Left hindlimb (tissue), 1 donor: ENCODE data around the gene NDST4.
"Not testable (repeated sequence)": the region's sequence is repeated elsewhere in the genome, so short reads cannot be mapped to it uniquely, and the experiment has no call there.

Experiments used
- DNase-seq: peaks from one replicate; pipeline ENCODE4 v3.0.0-alpha.2; 2018

NDST4 gene

DNA sequence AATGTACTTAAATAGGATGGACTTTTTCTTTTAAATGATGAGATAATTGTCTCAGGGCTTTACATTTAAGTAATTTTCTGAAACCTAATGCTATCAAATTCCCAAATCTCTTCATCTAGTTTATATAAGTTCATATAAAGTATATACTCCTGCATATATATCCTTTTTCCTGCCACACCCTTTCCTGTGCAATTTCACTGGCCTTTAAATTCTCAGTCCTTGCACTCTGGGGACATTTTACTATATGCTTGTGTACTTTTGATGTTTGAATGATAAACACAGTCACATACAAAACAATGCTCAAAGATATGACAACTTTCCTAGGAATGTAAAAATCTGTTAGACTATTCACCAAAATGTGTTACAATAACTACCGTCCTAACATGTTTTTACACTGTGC, 60.1 kb downstream of the NDST4 start:
- no peak for DNase-seq

DNA sequence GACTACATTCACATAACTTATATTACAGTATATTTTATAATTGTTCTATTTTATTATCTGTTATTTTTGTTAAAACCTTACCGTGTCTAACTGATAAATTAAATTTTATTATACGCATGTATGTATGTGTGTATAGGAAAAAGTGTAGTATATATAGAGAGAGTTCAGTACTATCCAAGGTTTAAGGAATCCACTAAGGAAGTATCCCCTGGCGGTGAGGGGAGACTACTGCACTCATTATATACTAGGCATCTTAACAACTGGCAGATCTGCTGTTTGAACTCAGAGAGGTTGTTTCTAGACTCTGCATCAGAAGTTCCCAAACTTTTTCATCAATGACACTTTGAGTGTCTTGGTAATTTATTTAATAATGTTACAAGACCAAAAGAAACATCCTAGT, 70.9 kb downstream of the NDST4 start:
- DNase-seq = no peak

DNA sequence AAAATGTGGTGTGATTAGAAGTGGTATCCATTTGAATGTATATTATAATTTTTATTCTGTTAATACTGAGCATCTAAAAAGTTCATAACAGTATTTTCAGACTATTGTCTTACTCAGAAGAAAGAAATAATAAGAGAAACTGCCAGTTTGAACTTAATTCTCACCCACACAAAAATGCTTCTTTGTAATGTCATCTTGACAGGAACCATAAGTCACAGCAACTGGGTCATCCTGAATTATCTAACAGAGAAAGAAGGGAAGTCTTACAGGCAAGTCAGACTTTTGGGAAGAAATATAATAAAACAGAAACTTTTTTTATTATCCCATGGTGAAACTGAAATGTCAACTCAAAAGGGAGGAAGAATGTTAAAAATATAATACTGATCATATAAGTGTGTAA, 83.1 kb downstream of the NDST4 start:
- no peak for DNase-seq

DNA sequence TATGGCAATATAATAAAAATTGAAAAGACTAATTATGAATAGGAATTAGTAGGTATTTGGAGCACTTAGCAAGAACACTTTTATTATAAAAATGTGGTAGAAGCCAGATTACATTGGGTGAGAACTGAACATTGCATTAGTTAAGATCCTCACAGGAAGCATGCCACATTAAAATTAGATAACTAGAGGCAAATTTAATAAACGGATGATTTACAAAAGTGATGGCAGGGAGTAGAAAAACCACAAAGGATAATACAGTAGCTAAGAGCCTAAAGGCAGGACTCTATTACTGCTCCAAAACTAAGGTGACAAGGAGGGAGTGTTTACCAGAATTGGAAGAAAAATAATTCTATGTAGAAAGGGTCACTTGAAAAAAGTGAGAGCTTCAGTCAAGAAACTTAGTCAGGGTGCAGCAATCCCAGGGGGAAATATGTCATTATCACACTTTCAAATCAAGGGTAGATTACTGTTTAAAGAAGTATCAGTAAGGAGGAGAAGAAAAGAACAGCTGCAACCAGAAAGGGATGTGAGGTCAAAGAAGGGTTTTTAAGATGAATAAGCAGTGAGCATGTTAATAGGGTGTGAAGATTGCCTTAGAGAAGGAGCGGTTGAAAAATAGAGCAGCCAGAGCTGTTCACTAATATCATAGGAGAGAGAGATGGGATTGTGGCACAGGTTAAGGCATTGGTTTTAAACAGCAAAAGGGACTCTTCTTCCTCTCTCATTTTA, 84.6 kb downstream of the NDST4 start:
- no peak for DNase-seq

DNA sequence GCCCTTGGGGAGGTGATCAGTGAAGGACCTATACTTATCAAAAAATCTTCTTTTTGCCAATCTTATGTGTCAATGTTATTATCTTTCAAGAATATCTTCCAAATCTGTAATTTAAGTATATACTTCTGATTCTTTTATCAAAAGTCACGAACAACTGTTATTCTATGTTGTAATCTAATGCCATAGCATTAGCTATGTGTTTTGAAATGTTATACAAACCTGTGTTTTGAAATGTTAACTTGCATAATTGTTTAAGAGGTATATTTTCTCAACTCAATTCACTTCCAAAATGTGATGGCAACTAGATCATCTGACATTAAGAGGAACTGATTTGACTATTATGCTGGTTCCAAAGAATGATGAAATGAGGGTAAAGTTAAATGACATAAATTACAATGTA, 113.5 kb downstream of the NDST4 start:
- DNase-seq = no peak

DNA sequence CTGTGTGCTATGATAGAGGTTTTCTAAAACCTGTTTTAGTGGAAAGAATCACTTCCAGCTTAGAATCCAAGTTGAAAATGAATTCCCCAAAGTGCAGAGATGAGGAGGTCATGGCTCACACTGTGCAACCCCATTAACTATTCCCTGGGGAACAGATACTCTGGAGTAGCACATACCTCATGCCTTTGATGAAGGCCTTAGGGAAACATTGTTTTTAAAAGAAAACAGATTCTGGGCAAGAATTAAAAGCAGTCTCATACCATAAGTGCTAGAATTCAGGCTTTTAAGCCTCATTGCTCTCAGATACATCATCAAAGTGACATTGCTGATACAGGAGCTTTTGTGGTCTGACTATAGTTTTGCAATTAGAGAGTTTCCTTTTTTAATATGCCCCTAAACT, 115.1 kb downstream of the NDST4 start:
- DNase-seq = no peak

DNA sequence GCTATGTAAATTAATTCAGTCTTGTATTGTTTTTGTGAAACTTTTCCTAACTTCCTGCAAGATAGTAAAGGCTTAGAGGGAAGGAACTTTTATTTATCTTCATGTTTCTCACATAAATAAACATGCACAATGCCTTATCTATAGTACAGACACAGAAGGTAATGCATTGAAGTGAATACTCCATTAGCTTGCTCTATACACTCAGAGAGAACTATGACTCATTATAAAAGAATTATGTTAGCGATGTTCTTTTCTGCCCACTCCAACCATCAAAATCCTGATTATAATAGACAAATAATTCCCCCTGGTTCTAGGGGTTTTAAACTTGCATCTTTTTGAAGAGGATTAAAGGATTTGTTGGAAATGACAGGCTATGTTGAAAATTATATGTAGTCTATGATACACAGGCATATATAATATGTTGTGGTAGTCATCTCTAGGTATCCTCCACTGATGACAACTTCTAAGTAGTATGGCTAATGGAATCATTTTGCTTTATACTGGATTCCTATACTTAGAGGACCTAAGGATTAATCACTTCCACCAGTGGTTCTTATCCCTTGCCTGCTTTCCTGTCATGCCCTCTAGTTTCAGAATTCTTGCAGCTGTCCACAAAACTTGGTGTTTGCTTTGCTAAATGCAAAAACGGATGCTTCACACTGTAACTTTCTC, 115.7 kb downstream of the NDST4 start:
- DNase-seq = no peak

DNA sequence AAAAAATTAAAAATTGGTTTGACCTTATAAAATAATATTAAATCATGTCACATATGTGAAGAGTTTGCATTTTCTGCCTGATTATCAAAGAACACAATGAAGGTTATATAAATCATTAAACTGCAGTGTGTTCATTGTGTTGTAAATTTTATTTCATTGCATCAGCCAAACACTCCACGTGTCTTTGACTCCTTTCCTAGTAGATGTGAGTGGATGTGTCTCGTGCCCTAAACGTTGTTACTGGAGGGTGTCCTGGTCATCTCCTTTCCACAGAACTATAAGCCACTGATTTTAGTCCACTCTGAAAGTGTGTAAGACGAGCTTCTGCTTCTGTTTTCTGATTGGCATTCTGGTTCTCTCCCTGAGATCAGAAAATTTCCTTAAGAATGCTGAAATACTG, 127.3 kb downstream of the NDST4 start:
- no peak for DNase-seq

DNA sequence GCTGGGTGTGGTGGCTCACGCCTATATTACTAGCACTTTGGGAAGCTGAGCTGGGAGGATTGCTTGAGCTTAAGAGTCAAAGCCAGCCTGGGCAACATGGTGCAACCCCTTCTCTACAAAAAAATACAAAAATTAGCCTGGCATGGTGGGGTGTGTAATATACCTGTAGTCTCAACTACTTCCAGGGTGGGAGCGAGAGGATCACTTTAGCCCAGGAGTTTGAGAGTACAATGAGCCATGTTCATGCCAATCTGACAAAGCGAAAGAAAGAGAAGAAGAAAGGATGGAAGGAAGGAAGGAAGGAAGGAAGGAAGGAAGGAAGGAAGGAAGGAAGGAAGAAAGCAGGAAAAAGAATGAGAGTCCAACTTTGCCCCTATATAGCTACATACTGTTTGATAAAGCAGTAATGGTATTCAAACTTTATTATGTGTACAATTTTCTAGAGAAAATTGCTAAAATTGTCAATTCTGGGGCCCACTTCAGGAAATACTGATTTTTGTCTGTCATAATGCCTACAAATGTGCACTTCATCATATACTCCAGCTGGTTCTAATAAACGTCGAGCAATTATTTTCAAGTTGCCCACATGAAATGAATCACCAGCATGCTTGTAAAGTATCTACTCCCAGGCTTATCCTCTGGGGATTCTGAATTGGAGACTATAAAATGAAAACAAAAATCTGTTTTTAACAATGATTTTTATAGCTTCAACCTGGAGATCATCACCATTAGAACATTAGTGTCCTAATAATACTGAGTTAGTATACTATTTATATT, 132.3 kb downstream of the NDST4 start:
- DNase-seq = no peak

DNA sequence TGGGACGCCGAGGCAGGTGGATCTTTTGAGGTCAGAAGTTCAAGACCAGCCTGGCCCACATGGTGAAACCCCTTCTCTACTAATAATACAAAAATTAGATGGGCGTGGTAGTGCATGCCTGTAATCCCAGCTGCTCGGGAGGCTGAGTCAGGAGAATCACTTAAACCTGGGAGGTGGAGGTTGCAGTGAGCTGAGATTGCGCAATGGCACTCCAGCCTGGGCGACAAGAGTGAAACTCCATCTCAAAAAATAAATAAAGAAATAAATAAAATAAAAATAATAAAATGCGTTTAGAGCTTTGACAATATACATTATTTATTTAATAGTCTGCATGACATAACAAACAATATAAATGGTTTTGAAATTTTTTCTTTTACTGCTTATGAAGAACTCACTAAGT, 133.0 kb downstream of the NDST4 start:
- DNase-seq = not testable (repeated sequence)

DNA sequence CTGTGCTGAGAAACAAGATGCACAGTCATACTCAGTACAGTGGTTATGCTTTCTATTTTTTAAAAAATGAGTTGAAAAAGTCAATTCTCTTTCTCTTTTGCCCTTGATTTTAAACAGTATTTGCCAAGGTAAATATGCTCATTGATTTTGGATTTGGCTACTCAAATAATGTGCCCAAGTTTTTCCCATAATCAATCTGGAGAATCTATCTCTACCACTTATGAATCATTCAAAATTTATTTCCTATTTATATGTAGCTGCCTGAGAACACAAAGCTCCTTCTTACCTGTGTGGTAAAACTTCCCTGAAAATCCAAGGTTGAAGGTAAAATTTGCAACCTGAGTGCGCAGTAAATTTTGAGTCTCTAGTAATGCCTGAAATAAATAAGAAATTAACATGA, 136.5 kb downstream of the NDST4 start:
- no peak for DNase-seq

DNA sequence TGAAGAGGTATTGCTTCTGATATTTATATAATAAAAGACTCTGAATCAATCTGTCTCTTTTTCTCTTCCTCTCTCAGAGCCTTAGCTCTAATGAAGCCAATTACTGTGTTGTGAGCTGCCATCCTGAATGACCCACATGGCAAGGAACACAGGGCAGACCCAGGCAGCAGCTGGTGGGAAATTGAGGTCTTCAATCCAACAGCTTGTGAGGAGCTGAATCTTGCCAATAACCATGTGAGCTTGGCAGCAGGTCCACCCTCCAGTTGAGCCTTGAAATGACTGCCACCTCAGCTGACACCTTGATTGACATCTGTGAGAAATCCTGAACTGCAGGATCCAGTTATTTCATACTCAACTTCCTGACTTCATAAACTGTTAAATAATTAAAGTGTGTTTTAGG, 149.4 kb downstream of the NDST4 start:
- no peak for DNase-seq

DNA sequence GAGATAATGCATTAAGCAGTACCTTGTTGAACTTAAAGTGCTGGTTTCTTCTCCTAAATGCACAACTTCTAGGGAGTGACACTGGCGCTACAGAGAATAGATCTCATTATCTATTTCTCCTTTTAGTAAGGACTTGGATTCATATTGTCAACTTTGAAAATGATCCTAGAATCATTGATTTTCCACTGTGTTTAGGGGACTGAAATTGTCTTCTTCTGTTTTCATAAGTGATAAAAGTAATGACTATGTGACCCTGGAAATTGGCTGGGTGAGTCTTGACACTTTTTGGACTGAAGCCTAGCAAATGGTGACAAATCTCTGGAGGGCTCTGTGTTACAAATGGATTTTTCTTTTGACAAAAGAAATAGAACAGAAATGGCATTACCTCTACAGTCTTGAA, 167.8 kb downstream of the NDST4 start:
- DNase-seq = no peak

DNA sequence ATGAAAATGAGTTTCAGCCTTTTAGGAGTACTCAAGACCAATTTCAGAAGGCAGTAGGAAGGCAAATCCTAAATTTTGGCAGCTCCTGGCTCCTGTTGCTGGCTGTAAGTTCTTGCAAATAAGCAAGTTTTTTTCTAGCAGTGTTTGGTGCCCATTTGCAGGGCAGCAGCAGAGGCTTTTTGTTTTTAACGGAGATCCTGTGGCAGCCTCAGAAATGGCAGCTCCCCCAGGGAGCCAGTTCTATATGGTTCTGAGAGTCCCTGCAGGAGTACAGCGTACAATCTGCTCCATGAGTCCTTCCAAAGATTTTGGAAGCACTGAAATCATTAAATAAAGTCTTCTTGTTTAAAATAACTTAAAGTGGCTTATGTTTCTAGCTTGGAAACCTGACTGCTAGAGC, 171.9 kb downstream of the NDST4 start:
- no peak for DNase-seq

DNA sequence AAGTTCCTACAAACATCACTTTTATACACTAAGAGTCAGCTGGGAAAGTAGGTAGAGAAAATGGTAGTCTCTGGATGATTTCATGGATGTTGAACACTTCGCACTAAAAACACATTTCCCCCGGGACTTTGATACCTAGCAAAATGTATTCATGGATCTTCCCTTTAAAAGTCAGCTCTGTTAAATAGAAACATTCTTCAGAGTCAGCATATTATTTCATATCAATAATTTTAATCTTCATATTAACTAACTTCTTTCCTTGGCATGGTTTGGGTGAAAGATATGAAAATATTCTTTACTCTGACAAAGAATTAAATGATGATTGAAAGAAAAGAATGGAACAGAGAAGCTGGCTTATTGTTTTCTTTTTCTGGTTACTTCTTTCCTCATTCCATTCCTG, 185.5 kb downstream of the NDST4 start:
- DNase-seq = no peak

DNA sequence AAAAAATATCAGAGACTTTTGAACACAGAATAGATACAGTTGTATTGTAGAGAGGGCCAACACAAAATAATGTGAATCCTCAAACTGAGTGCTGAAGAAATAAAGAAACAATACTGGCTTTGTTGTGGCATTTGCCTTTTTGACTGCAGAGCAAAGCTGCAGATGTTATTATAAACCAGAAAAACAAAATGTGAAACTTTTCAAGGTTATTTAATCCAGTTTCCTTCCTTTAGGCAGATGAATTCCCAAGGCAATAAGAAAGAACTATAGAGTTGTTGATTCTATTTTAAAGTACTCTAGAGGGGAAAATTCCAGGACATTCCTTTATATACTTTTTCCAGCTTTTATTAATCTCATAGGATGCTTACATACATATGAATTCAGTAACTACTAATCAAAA, 186.8 kb downstream of the NDST4 start:
- no peak for DNase-seq

DNA sequence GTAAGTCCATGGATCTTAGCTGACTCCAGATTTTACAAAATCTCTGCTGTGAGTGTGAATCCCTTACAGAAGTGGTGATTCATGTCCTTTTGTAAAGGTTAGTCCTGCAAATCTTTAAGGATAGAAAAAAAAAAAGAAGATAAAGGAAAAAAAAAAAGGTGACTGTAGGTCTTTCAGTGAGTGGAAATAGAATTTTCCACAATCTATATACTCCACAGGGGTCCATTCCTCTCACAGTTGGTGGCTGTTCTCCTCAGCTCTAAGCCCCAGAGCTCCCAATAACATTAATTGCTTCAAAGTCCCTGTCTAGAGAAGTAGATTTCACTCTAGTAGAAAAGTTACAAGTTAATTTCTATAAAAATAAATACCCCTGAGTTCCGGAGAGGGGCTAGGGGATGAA, 189.1 kb downstream of the NDST4 start:
- DNase-seq = no peak

DNA sequence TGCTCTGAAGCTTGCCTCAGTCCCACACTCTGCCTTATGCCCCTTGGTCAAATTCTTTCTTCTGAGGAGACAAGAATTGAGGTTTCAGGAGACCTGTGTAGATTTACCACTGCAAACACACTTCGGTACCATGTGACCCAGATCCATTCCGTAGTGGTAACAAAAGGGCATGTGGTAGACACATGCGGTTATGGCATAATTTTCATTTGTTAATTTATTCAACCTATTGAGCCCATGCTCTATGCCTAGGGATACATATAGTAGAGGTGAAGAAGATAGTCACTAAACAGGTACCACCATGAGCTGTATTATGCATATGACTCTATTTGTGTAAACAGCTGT, 190.9 kb downstream of the NDST4 start:
- no peak for DNase-seq

DNA sequence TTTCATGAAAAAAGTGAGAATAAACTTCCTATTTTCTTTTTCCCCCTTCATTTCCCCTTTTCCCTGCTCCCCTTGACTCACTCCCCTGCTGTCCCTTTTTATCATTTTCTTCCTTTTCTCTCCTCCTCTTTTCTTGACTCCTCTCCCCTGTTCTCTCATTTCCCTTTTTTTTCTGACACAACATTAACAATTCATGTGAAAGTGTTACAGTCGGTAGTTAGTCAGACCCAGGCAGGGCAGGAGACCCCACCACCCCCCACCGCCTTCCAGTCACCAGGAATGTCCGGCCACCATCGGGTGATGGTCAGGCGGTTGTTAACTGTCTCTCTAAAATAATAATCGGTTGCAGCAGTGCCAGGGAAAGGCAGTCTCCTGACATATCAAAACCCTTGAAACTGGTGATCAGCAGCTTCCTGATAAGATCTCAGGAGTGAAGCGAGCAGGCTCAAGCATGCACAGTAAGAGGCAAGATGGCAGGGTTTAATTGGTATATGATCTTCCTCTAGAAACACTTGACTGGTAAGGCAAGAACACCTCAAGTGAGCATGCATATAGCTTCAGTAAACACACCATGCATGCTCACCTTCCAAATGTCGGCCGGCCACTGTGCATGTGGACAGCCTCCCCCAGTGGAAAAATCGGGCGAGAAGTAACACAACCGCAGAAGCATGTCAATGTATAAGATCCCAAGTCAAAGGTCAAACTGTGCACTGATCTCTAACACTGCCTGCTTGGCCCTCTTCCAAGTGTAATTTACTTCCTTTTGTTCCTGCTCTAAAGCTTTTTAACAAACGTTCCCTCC, 191.4 kb downstream of the NDST4 start:
- DNase-seq = no peak

DNA sequence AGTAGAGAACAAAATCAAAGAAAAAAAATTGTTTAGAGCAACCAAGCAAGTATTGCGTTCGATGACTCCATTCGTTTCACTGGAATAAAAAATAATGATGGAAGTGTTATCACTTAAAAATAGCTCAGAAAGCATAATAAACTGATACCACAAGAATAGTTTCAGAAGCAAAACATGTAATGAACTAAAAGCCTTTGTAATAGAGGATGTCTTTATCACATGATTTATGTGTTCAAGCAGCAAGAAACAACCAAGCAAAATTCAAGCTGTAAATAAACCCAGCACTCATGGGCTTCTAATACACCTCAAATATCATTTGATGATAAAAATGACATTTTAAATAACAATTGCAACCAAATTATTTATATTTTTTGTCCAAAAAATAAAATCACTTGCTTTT, 192.2 kb downstream of the NDST4 start:
- DNase-seq = no peak

DNA sequence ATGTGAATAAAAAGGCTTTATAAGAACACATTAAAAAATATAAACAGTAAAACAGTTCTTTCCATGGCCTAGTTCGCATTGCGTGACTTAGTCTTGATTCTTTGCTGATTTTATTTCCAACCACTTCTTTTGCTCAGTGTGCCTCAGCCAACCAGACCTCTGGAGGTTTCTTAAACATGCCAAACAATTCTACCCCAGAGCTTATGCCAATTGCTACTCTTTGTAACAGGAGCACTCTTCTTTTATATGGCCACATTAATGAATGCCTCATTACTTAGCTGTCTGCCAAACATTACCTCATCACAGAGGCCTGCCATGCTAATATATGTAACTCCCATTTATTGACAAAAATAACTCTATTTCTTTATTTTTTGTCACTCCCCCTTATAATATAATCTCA, 202.3 kb downstream of the NDST4 start:
- DNase-seq = peak; percentile 42

DNA sequence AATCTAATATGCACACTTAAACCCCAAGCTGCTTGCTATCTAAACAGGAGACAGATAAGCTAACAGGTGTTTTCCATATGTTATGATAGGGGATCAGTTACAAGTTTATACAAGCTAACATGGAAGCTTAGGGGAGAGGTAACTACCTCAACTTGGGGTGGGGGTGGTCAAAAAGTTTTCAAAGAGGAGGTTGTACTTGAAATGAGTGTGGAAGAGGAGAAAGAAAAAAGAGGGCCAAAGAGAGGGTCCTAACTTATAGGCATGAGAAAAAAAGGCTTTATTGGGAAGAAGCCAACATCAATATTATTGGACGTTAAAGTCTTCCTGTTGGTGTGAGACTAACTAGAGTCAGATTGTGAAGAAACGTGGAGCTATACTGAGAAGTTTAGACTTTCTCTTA, 205.9 kb downstream of the NDST4 start:
- no peak for DNase-seq

DNA sequence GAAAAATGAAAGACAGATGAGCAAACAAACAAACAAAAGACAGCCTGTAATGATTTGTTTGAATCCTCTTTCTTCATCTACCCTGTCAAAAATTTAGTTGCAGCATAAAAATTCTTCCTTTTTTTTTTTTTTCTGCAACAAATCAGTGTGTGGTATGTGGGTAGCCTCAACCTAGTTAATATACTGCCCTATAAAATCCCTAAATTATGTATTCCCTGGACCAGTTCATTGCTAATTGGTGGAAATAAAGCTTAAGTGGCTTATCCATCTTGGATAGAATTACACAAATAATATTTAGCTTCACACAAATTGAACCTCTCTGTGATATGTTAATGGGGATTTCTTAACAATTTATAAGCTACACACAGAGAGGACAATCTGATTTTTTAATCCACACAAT, 208.4 kb downstream of the NDST4 start:
- no peak for DNase-seq

DNA sequence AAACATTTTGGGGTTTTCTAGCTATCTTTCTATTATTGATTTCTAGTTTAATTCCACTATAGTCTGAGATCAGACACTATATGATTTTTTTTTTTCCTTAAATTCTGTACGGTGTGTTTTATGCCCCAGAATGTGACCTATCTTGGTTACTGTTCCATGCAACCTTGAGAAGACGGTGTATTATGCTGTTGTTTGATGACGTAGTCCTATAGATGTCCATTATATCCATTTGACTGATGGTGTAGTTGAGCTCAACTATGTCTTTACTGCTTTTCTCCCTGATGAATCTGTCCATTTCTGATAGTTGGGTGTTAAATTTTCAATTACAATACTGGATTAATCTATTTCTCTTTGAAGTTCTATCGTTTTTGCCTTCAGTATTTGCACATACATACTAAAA, 212.5 kb downstream of the NDST4 start:
- no peak for DNase-seq
